Common myeloid progenitor, CD34-positive (primary cell): ENCODE data around the gene KMT2A.

ENCODE experiments used
- CTCF ChIA-PET: fragments of 350-600 bp; sonication (Branson Sonifier 250); formaldehyde crosslinking; loops from one replicate; lab custom pipeline; 2021; ENCODE audit warnings: antibody characterized with exemption; lab: Charles Lee
- POLR2A ChIA-PET: fragments of 350-600 bp; sonication (Branson Sonifier 250); formaldehyde crosslinking; loops from one replicate; lab custom pipeline; 2021; ENCODE audit warnings: antibody characterized with exemption; lab: Charles Lee
- DNase-seq, 3 donors: peaks; one replicate each; pipeline versions ENCODE4 v3.0.0 to v3.0.0-alpha.2; 2013
- H3K27ac ChIP-seq, 2 experiments: 1 replicate in 1 of 2; 2 replicates in 1 of 2; pipeline ENCODE4 v1.7.0; 2013; ENCODE audit warnings: inconsistent platforms in 2 of 2, low read length in 2 of 2, mild to moderate bottlenecking in 2 of 2, low read depth in 1 of 2, moderate library complexity in 1 of 2; ENCODE audit not compliant: severe bottlenecking in 2 of 2, insufficient read depth in 1 of 2, poor library complexity in 1 of 2
- H3K27me3 ChIP-seq, 5 experiments: replicated peaks in 2 of 5; 1 replicate in 3 of 5; 2 replicates in 2 of 5; pipeline versions ENCODE4 v1.6.1 to v1.7.0; 2013; ENCODE audit warnings: low read length in 4 of 5, mild to moderate bottlenecking in 2 of 5, moderate library complexity in 2 of 5, inconsistent platforms in 1 of 5; ENCODE audit not compliant: insufficient read depth in 5 of 5, control insufficient read depth in 4 of 5
- H3K36me3 ChIP-seq, 4 experiments: 1 replicate in 2 of 4; 2 replicates in 2 of 4; pipeline versions ENCODE4 v1.6.1 to v1.7.0; 2013; ENCODE audit warnings: low read length in 3 of 4, control low read depth in 1 of 4, mild to moderate bottlenecking in 1 of 4; ENCODE audit not compliant: control insufficient read depth in 4 of 4, insufficient read depth in 4 of 4
- H3K4me1 ChIP-seq, 4 experiments: 1 replicate in 3 of 4; 2 replicates in 1 of 4; pipeline versions ENCODE4 v1.6.1 to v1.7.1; 2013; ENCODE audit warnings: low read length in 3 of 4, mild to moderate bottlenecking in 3 of 4, control low read depth in 1 of 4, inconsistent platforms in 1 of 4, moderate library complexity in 1 of 4; ENCODE audit not compliant: control insufficient read depth in 4 of 4, insufficient read depth in 4 of 4; ENCODE audit errors: control extremely low read depth in 1 of 4
- H3K4me3 ChIP-seq, 7 experiments: 1 replicate in 4 of 7; 2 replicates in 3 of 7; pipeline versions ENCODE4 v1.5.1 to v1.7.0; 2013; ENCODE audit warnings: mild to moderate bottlenecking in 7 of 7, low read length in 6 of 7, moderate library complexity in 6 of 7, inconsistent platforms in 2 of 7, low read depth in 2 of 7, control low read depth in 1 of 7; ENCODE audit not compliant: insufficient read depth in 4 of 7, control insufficient read depth in 1 of 7; ENCODE audit errors: extremely low read depth in 1 of 7
- H3K9me3 ChIP-seq, 5 experiments: 1 replicate in 4 of 5; 2 replicates in 1 of 5; pipeline versions ENCODE4 v1.6.1 to v1.7.1; 2013; ENCODE audit warnings: low read length in 4 of 5, mild to moderate bottlenecking in 2 of 5, inconsistent platforms in 1 of 5, low read depth in 1 of 5, moderate library complexity in 1 of 5; ENCODE audit not compliant: control insufficient read depth in 4 of 5, insufficient read depth in 2 of 5; ENCODE audit errors: control extremely low read depth in 1 of 5
- WGBS: methylation state at CpG from one replicate; pipeline ENCODE4 v1.1.5; 2013; ENCODE audit not compliant: insufficient coverage; 5-methylcytosine and 5-hydroxymethylcytosine counted together

The KMT2A gene

GRCh38 chr11:118430956-118431355 is 5.3 kb upstream of the KMT2A start:
- H3K36me3 ChIP-seq = no peaks in the 10 kb centered on the region
- no peaks in the 10 kb centered on the region for H3K27me3 ChIP-seq
- peaks cover 8 to 34% (median 26%) of the 10 kb centered on the region in 4 experiments for H3K4me1 ChIP-seq
- ChIA-PET CTCF (interaction anchor here (0.8 to 2.1 kb wide), 13 partner anchors 18 to 61 kb away, joined by 3 to 6 read pairs (median 4); no protein-coding TSS in a partner anchor), POLR2A (interaction anchor here (1.1 to 1.2 kb wide), 2 partner anchors 12 to 15 kb away, joined by 3 to 6 read pairs; no protein-coding TSS in a partner anchor)
- no peak overlapping the region for H3K27ac ChIP-seq
- no peak for DNase-seq
- H3K9me3 ChIP-seq = no peaks in the 10 kb centered on the region
- WGBS = no CpG with 5 or more reads among the region's 2 CpGs
- H3K4me3 ChIP-seq = no peak overlapping the region

- Histone ChIP-seq H3K4me3 (peak overlapping the region; percentile 4 to 97 (median 83)), H3K9me3 (no peaks in the 10 kb centered on the region), H3K4me1 (peaks cover 12 to 41% (median 36%) of the 10 kb centered on the region in 4 experiments), H3K36me3 (no peaks in the 10 kb centered on the region), H3K27ac (no peak overlapping the region), H3K27me3 (no peaks in the 10 kb centered on the region)
- ChIA-PET CTCF (interaction anchor here (1.8 to 1.9 kb wide), 2 partner anchors 26 to 32 kb away, joined by 7 to 9 read pairs; no protein-coding TSS in a partner anchor), POLR2A (no interaction called here)
- no peak for DNase-seq
- 3% methylated on average over 6 of the region's 9 CpGs for WGBS
Observed at GRCh38 chr11:118434123-118434552, 2.2 kb upstream of the KMT2A start.

- under 1% methylated on average over 33 of the region's 39 CpGs for WGBS
- Histone ChIP-seq H3K27me3 (no peaks in the 10 kb centered on the region), H3K27ac (peak overlapping the region; percentile 7 to 77), H3K9me3 (no peaks in the 10 kb centered on the region), H3K4me3 (peak overlapping the region; percentile 56 to 97 (median 83)), H3K4me1 (peaks cover 18 to 46% (median 42%) of the 10 kb centered on the region in 4 experiments), H3K36me3 (peaks cover 0 to 2% (median 0%) of the 10 kb centered on the region in 4 experiments)
- peak; percentile 63 to 80 (median 67) for DNase-seq
- CTCF ChIA-PET = interaction anchor here (1.2 to 2.1 kb wide), 5 partner anchors 20 to 54 kb away, joined by 4 to 9 read pairs (median 7); no protein-coding TSS in a partner anchor
- POLR2A ChIA-PET = interaction anchor here (1.6 to 1.9 kb wide), 2 partner anchors 8 to 19 kb away, joined by 4 to 12 read pairs; no protein-coding TSS in a partner anchor
Observed at GRCh38 chr11:118434553-118435289, 1.6 kb upstream of the KMT2A start.

GRCh38 chr11:118435290-118435892 is 901 bp upstream of the KMT2A start:
- peak overlapping the region; percentile 56 to 97 (median 83) for H3K4me3 ChIP-seq
- no peaks in the 10 kb centered on the region for H3K27me3 ChIP-seq
- H3K27ac ChIP-seq = peak overlapping the region; percentile 7 to 77
- DNase-seq = peak; percentile 66 to 88 (median 81)
- ChIA-PET POLR2A (interaction anchor here (1.6 to 1.9 kb wide), 2 partner anchors 9 to 20 kb away, joined by 4 to 12 read pairs; no protein-coding TSS in a partner anchor), CTCF (interaction anchor here (0.6 to 2.1 kb wide), 7 partner anchors 20 to 291 kb away, joined by 3 to 9 read pairs (median 4); no protein-coding TSS in a partner anchor)
- WGBS = 0% methylated on average over 26 of the region's 34 CpGs
- H3K9me3 ChIP-seq = no peaks in the 10 kb centered on the region
- H3K36me3 ChIP-seq = peaks cover 0 to 3% (median 0%) of the 10 kb centered on the region in 4 experiments
- peaks cover 24 to 53% (median 49%) of the 10 kb centered on the region in 4 experiments for H3K4me1 ChIP-seq

GRCh38 chr11:118436639-118437207 is 431 bp downstream of the KMT2A start:
- CTCF ChIA-PET = interaction anchor here (2.1 kb wide), 1 partner anchor 22 kb away, joined by 7 read pairs; no protein-coding TSS in a partner anchor
- 0% methylated on average over 20 of the region's 55 CpGs for WGBS
- POLR2A ChIA-PET = interaction anchor here (0.6 to 1.9 kb wide), 3 partner anchors 10 to 21 kb away, joined by 4 to 12 read pairs (median 4); no protein-coding TSS in a partner anchor
- peaks cover 30 to 65% (median 57%) of the 10 kb centered on the region in 4 experiments for H3K4me1 ChIP-seq
- H3K27ac ChIP-seq = peak overlapping the region; percentile 81 to 90
- no peaks in the 10 kb centered on the region for H3K27me3 ChIP-seq
- peak overlapping the region; percentile 81 to 97 (median 90) for H3K4me3 ChIP-seq
- peak in 2 of 3 donors; percentile 55 to 65 for DNase-seq
- H3K9me3 ChIP-seq = no peaks in the 10 kb centered on the region
- peaks cover 0 to 4% (median 0%) of the 10 kb centered on the region in 4 experiments for H3K36me3 ChIP-seq

- Histone ChIP-seq H3K27ac (peak overlapping the region; percentile 81 to 90), H3K4me1 (peaks cover 32 to 72% (median 58%) of the 10 kb centered on the region in 4 experiments), H3K36me3 (peaks cover 0 to 10% (median 0%) of the 10 kb centered on the region in 4 experiments), H3K4me3 (peak overlapping the region; percentile 81 to 97 (median 90)), H3K9me3 (no peaks in the 10 kb centered on the region), H3K27me3 (no peaks in the 10 kb centered on the region)
- DNase-seq = peak in 2 of 3 donors; percentile 57 to 71
- ChIA-PET POLR2A (interaction anchor here (0.6 kb wide), 1 partner anchor 46 kb away, joined by 5 read pairs; no protein-coding TSS in a partner anchor), CTCF (interaction anchor here (0.8 to 1.7 kb wide), 4 partner anchors 10 to 52 kb away, joined by 4 to 6 read pairs (median 4); no protein-coding TSS in a partner anchor)
- WGBS = 0% methylated on average over 15 of the region's 28 CpGs
Observed at GRCh38 chr11:118437208-118438125, 1.2 kb downstream of the KMT2A start.
